K562 (cell line): ENCODE data around the gene LRRIQ1. TPM values are rescaled to one million over a fixed set of nuclear protein-coding genes. Genes with fewer than 3 reads are reported as not detected.

Experiments
- ATAC-seq: fragments of 200-7000 bp; cut with Tn5 transposase; 3 replicates; pipeline ENCODE4 v1.9.1; 2020; ENCODE audit warnings: moderate library complexity
- BruUV-seq: library from RNA; stranded (reverse); fragments of 400-500 nt; replicated peaks from 2 replicates; lab custom pipeline; 2021; lab: Mats Ljungman, UMichigan
- CTCF ChIA-PET: fragments of 300-600 bp; formaldehyde crosslinking; extraction: SDS; loops from one replicate; lab custom pipeline; 2021; ENCODE audit warnings: low intra/inter-chr PET ratio; lab: Yijun Ruan, JAX
- POLR2A ChIA-PET: fragments of 300-600, 350-650 bp; sonication (Branson Sonifier 250); formaldehyde crosslinking; extraction: SDS; loops from one replicate; lab custom pipeline; 2021; ENCODE audit warnings: antibody characterized with exemption, inconsistent platforms; lab: Yijun Ruan, JAX
- DNase-seq, 4 experiments: peaks; one replicate each; pipeline versions ENCODE4 v3.0.0 to v3.0.0-alpha.2; 2011 to 2018; ENCODE audit warnings: low spot score in 3 of 4, mixed read lengths in 3 of 4; ENCODE audit errors: extremely low read depth in 1 of 4
- FAIRE-seq: peaks from 2 replicates; lab custom pipeline; 2011; peaks lifted over from hg19 to GRCh38; lab: Jason Lieb, UNC
- H2AFZ ChIP-seq: 2 replicates; pipeline ENCODE4 v1.6.0; 2011; ENCODE audit warnings: low read depth, low read length, control low read depth, inconsistent platforms
- H3K27ac ChIP-seq: fragments of 200-600 bp; 3 replicates; pipeline ENCODE4 v1.8.0; 2011; ENCODE audit warnings: low read depth, mild to moderate bottlenecking, control low read depth, inconsistent platforms, low read length, moderate library complexity, mixed read lengths; ENCODE audit errors: extremely low read depth
- H3K27me3 ChIP-seq, 2 experiments: fragments of 300-600 bp in 1 of 2; 2 replicates in 1 of 2; 3 replicates in 1 of 2; pipeline versions ENCODE4 v1.6.0 to v1.8.0; 2011; ENCODE audit warnings: inconsistent platforms in 2 of 2, low read length in 2 of 2, mild to moderate bottlenecking in 1 of 2, mixed read lengths in 1 of 2, moderate library complexity in 1 of 2; ENCODE audit not compliant: control insufficient read depth in 2 of 2, insufficient read depth in 2 of 2
- H3K36me3 ChIP-seq: fragments of 300-600 bp; 3 replicates; pipeline ENCODE4 v1.8.0; 2011; ENCODE audit warnings: mild to moderate bottlenecking, low read length, inconsistent platforms; ENCODE audit not compliant: control insufficient read depth, insufficient read depth
- H3K4me1 ChIP-seq, 2 experiments: fragments of 200-600 bp in 1 of 2; replicated peaks in 1 of 2; 2 replicates in 1 of 2; 3 replicates in 1 of 2; pipeline versions ENCODE4 v1.5.1 to v1.8.0; 2011; ENCODE audit warnings: inconsistent platforms in 2 of 2, low read length in 2 of 2, mild to moderate bottlenecking in 1 of 2, mixed read lengths in 1 of 2, moderate library complexity in 1 of 2; ENCODE audit not compliant: control insufficient read depth in 2 of 2, insufficient read depth in 2 of 2
- H3K4me2 ChIP-seq: 2 replicates; pipeline ENCODE4 v1.6.1; 2011; ENCODE audit warnings: low read length, control low read depth, inconsistent platforms, mixed read lengths; ENCODE audit not compliant: insufficient read depth
- H3K4me3 ChIP-seq: fragments of 200-600 bp; sonication (generic), shearing (Covaris generic); 2 replicates; pipeline ENCODE4 v1.5.1; 2016; ENCODE audit warnings: control low read depth, inconsistent platforms
- H3K79me2 ChIP-seq: fragments of 200-600 bp; 3 replicates; pipeline ENCODE4 v1.8.0; 2011; ENCODE audit warnings: low read length, inconsistent platforms; ENCODE audit not compliant: control insufficient read depth, insufficient read depth
- H3K9ac ChIP-seq, 2 experiments: 2 replicates each; pipeline versions ENCODE4 v1.6.0 to v1.6.1; 2011; ENCODE audit warnings: low read depth in 2 of 2, low read length in 2 of 2, control low read depth in 1 of 2, inconsistent platforms in 1 of 2, mild to moderate bottlenecking in 1 of 2, mixed read lengths in 1 of 2; ENCODE audit not compliant: insufficient read depth in 1 of 2
- H3K9me1 ChIP-seq: one replicate; pipeline ENCODE4 v1.6.0; 2011; ENCODE audit warnings: inconsistent platforms, mild to moderate bottlenecking, low read length, moderate library complexity; ENCODE audit not compliant: control insufficient read depth, insufficient read depth
- H3K9me3 ChIP-seq: replicated peaks from 2 replicates; pipeline ENCODE4 v1.5.1; 2011; ENCODE audit warnings: low read depth, low read length, inconsistent platforms; ENCODE audit not compliant: control insufficient read depth, insufficient read depth
- H4K20me1 ChIP-seq: replicated peaks from 2 replicates; pipeline ENCODE4 v1.6.1; 2011; ENCODE audit warnings: low read length, inconsistent platforms, mixed read lengths; ENCODE audit not compliant: control insufficient read depth, insufficient read depth
- CHD2 ChIP-seq: IDR thresholded peaks from 2 replicates; pipeline ENCODE4 v1.6.1; 2011; ENCODE audit warnings: low read depth, low read length
- CREB3L1 ChIP-seq: fragments of 450-650 bp; IDR thresholded peaks from 2 replicates; pipeline ENCODE4 v1.6.1; 2014; ENCODE audit warnings: low read depth, mild to moderate bottlenecking, moderate library complexity, borderline replicate concordance
- MAFG ChIP-seq: fragments of 450-650 bp; conservative IDR thresholded peaks from 2 replicates; pipeline ENCODE4 v1.6.1; 2016; ENCODE audit warnings: missing genetic modification characterization, missing compliant biosample characterization
- MEIS2 ChIP-seq: fragments of 450-650 bp; IDR thresholded peaks from 2 replicates; pipeline ENCODE4 v1.6.1; 2014; ENCODE audit warnings: mild to moderate bottlenecking; ENCODE audit not compliant: partially characterized antibody
- RBM14 ChIP-seq: fragments of 200-400 bp; formaldehyde crosslinking; IDR thresholded peaks from 2 replicates; pipeline ENCODE4 v1.6.1; 2018; ENCODE audit warnings: low read depth, mild to moderate bottlenecking, low read length, moderate library complexity, borderline replicate concordance; ENCODE audit not compliant: insufficient read depth
- TRIM24 ChIP-seq, 2 experiments: fragments of 450-650 bp; IDR thresholded peaks; 2 replicates each; pipeline ENCODE4 v1.6.1; 2016
- ZNF436 ChIP-seq: fragments of 250-450, 450-650 bp; sonication (Bioruptor Pico); formaldehyde crosslinking; IDR thresholded peaks from 2 replicates; pipeline ENCODE4 v1.7.0; 2020; ENCODE audit warnings: mild to moderate bottlenecking
- ZNF583 ChIP-seq: fragments of 250-450 bp; sonication (Bioruptor Pico); IDR thresholded peaks from 2 replicates; pipeline ENCODE4 v1.4.0; 2020
- WGBS: fragments of 100-300 bp; shearing (Covaris generic); methylation state at CpG from one replicate; pipeline ENCODE4 v1.1.6; 2016; ENCODE audit warnings: low coverage, mixed read lengths; ENCODE audit not compliant: insufficient coverage; ENCODE audit errors: missing lambda C conversion rate; 5-methylcytosine and 5-hydroxymethylcytosine counted together
- in situ Hi-C: fragments of 300-500 bp; cut with MboI; formaldehyde crosslinking; loops from 4 replicates; pipeline ENCODE4 v1.15.0; 2018; ENCODE audit warnings: inconsistent platforms, mixed read lengths
- intact Hi-C: fragments of 100-400 bp; cut with micrococcal nuclease; formaldehyde crosslinking; loops from 2 replicates; pipeline ENCODE4 v1.14.2; 2022
- polyA plus RNA-seq, 8 experiments: library from polyadenylated mRNA; depleted of rRNA in 4 of 8; stranded (reverse) in 5 of 8; unstranded in 3 of 8; fragments of >200 nt; fragmentation: Nextera tagmentation in 2 of 8; fragmentation: Illumina TruSeq in 1 of 8; extraction: Ambion mirVana in 2 of 8; extraction: Trizol in 1 of 8; gene quantifications; 2 replicates each; pipeline versions ENCODE4 v1.2.1 to v1.2.3, GENCODE V29; 2011 to 2014; ENCODE audit warnings: inconsistent platforms in 1 of 8, missing spikeins in 1 of 8
- total RNA-seq, 7 experiments: library from RNA; depleted of rRNA in 6 of 7; stranded (reverse); fragments of >200 nt in 6 of 7; fragmentation: Illumina TruSeq in 2 of 7; extraction: Trizol in 2 of 7; gene quantifications; 2 replicates each; pipeline versions ENCODE4 v1.2.1 to v1.2.3, GENCODE V29; 2011 to 2021; ENCODE audit warnings: low replicate concordance in 1 of 7
- TF ChIP-seq, protein P1 (sequence below): fragments of 250-450 bp; sonication (Bioruptor Pico); IDR thresholded peaks from 2 replicates; pipeline ENCODE4 v1.4.0; 2020; ENCODE audit warnings: mild to moderate bottlenecking, moderate library complexity
- TF ChIP-seq, protein P2 (sequence below): fragments of 450-650 bp; formaldehyde crosslinking; IDR thresholded peaks from 2 replicates; pipeline ENCODE4 v1.4.0; 2020; ENCODE audit warnings: mild to moderate bottlenecking, moderate library complexity

The LRRIQ1 gene
- total and polyA plus RNA-seq, 9 of the 15 experiments (the other 6 are each of a cell fraction or from before 2014, with no cell fraction given): not detected

DNA sequence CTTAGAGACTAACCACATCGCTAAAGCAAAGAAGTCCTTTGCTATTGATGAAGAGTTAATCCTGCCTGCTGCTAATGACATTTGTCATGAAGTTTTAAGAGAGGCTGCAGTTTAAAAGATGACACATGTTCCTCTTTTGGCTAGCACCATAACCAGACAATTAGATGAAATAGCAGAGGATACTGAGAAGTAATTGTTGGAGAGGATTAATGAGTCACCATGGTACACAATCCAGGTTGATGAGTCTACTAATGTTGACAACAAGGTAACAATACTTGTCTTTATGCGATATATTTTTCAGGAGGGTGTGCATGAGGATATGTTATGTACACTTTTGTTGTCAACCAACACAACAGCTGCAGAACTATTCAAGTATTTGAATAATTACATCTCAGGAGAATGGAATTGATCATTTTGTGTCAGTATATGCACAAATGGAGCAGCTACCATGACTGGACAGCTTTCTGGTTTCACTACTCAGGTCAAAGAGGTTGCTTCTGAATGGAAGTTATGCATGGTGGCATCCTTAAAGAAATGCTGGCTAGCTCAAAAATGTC, 56.7 kb downstream of the LRRIQ1 start:
- DNase-seq: no peak
- no peak for FAIRE-seq
- no peaks in the 10 kb centered on the region for H3K27me3 ChIP-seq
- H3K79me2 ChIP-seq: no peaks in the 10 kb centered on the region
- WGBS: 4% methylated on average over 2 of the region's 2 CpGs
- TF ChIP-seq TRIM24 (IDR thresholded peaks at IDR 0.05): no peak
- no peak for TF ChIP-seq ZNF436 (CRISPR knock-in tag)
- no peak for TF ChIP-seq ZNF583 (CRISPR knock-in tag)
- no peak for TF ChIP-seq MEIS2
- TF ChIP-seq CHD2: no peak
- TF ChIP-seq, protein P1, sequence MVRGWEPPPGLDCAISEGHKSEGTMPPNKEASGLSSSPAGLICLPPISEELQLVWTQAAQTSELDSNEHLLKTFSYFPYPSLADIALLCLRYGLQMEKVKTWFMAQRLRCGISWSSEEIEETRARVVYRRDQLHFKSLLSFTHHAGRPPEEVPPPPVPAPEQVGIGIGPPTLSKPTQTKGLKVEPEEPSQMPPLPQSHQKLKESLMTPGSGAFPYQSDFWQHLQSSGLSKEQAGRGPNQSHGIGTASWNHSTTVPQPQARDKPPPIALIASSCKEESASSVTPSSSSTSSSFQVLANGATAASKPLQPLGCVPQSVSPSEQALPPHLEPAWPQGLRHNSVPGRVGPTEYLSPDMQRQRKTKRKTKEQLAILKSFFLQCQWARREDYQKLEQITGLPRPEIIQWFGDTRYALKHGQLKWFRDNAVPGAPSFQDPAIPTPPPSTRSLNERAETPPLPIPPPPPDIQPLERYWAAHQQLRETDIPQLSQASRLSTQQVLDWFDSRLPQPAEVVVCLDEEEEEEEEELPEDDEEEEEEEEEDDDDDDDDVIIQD: no peak
- no peak for TF ChIP-seq MAFG (tag)
- TF ChIP-seq RBM14: no peak
- TF ChIP-seq CREB3L1: no peak
- TF ChIP-seq, protein P2, sequence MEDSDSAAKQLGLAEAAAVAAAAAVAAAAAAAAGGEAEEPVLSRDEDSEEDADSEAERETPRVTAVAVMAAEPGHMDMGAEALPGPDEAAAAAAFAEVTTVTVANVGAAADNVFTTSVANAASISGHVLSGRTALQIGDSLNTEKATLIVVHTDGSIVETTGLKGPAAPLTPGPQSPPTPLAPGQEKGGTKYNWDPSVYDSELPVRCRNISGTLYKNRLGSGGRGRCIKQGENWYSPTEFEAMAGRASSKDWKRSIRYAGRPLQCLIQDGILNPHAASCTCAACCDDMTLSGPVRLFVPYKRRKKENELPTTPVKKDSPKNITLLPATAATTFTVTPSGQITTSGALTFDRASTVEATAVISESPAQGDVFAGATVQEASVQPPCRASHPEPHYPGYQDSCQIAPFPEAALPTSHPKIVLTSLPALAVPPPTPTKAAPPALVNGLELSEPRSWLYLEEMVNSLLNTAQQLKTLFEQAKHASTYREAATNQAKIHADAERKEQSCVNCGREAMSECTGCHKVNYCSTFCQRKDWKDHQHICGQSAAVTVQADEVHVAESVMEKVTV: no peak
- H3K9me1 ChIP-seq: no peaks in the 10 kb centered on the region
- no peaks in the 10 kb centered on the region for H3K36me3 ChIP-seq
- peaks cover 1% of the 10 kb centered on the region; the same call in 1 of the 2 replicates for H3K9me3 ChIP-seq
- CTCF ChIA-PET: no interaction called here
- intact Hi-C loops (no loop called here), in situ Hi-C loops (no loop called here)
- BruUV-seq: no TSS peak
- no peak overlapping the region for H2AFZ ChIP-seq
- no peak overlapping the region for H3K9ac ChIP-seq
- no peaks in the 10 kb centered on the region for H4K20me1 ChIP-seq
- no peaks in the 10 kb centered on the region for H3K4me1 ChIP-seq
- no peak overlapping the region for H3K4me2 ChIP-seq
- H3K4me3 ChIP-seq: no peak overlapping the region
- POLR2A ChIA-PET: no interaction called here
- H3K27ac ChIP-seq: no peak overlapping the region
- ATAC-seq: no peak
